ENCODE results near the gene KRT33B.
"Not testable (repeated sequence)": the region's sequence is repeated elsewhere in the genome, so short reads cannot be mapped to it uniquely, and the experiment has no call there.

The KRT33B gene

DNA sequence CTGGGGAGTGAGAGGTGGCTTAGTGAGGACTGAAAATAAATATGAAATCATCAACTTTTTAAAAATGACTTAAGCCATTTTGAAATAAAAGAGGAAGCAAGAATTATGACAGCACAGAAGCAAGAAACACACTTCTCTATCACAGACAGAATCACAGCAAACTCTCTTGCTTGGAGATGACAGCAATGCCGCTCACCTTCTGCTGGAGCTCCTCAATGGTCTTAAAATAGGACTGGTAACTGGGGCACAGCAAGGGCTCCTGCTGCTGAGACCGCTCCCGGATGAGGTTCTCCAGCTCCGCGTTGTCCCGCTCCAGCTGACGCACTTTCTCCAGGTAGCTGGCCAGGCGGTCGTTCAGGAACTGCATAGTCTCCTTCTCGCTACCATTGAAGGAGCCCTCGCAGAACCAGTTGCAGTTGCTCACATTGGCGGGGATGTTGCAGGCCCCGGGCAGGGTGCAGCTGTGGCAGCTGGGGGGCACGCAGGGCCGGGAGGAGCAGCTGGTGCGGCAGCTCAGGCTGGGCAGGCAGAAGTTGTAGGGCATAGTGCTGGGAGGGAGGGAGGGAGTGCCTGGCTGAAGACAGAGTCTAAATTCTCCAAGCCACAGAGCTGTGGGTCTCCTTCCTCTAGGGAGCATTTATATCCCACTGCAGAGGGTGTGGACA, 27.5 kb upstream of the KRT33B start, which contains the start of gene KRT31:
Gene KRT31 (minus strand): TSS at position 613 of the 665 bp plus-strand sequence. CDS start 69 bp downstream, at position 544.
- Histone ChIP-seq H3K79me1 (ENCODE audit: low read length) (no peaks in the 10 kb centered on the region), H3K27me3 (ENCODE audit: insufficient read depth, low read length, poor library complexity) (no peaks in the 10 kb centered on the region), H3K4ac (ENCODE audit: low read depth, low read length) (no peak within 1 kb of the TSS), H3K27ac (ENCODE audit: low read depth, low read length) (no peak within 1 kb of the TSS), H3K56ac (ENCODE audit: low read length) (no peak within 1 kb of the TSS), H3K4me1 (ENCODE audit: control insufficient read depth, low read depth, low read length) (no peaks in the 10 kb centered on the region), H4K5ac (ENCODE audit: low read length) (no peak within 1 kb of the TSS), H4K8ac (ENCODE audit: low read depth, low read length) (no peak within 1 kb of the TSS), H3K18ac (ENCODE audit: low read length) (no peak within 1 kb of the TSS), H2AK5ac (ENCODE audit: low read length) (no peak within 1 kb of the TSS), H2BK5ac (ENCODE audit: low read length) (no peak within 1 kb of the TSS), H3K23ac (ENCODE audit: low read length) (no peak within 1 kb of the TSS), H2BK120ac (ENCODE audit: low read depth, low read length) (no peak within 1 kb of the TSS), H3K9ac (ENCODE audit: low read length) (no peak within 1 kb of the TSS), H3K4me3 (ENCODE audit: low read length) (no peak within 1 kb of the TSS), H3K79me2 (ENCODE audit: control insufficient read depth, insufficient read depth, low read length) (no peaks in the 10 kb centered on the region), H3K4me2 (ENCODE audit: low read length) (no peak within 1 kb of the TSS), H3K36me3 (ENCODE audit: control insufficient read depth, insufficient read depth, low read length) (no peaks in the 10 kb centered on the region), H2BK15ac (replicated peaks; ENCODE audit: low read depth) (no peak within 1 kb of the TSS)
- no peak for DNase-seq
- WGBS (ENCODE audit: extremely low coverage, insufficient coverage, low lambda C conversion rate), result no CpG with 5 or more reads among the region's 16 CpGs

DNA sequence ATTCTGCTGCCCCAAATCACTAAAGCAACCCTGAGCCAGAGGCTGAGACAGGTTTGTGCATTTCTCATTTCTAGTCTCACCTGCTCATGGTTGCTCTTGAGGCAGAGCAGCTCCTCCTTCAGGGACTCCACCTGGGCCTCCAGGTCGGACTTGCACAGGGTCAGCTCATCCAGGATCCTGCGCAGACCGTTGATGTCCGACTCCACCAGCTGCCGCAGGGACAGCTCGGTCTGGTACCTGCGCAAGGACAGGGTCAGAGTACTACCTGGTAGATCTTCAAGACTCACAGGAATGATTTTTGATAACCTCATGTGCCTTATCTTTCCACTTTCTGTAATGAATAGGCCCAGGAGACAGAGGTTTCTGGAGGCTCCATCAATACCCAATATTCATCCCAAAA, 26.7 kb upstream of the KRT33B start:
- H3K4me3 ChIP-seq (ENCODE audit: low read length), result no peak overlapping the region
- no peak overlapping the region for H3K9ac ChIP-seq (ENCODE audit: low read length)
- H2BK120ac ChIP-seq (ENCODE audit: low read depth, low read length), result no peak overlapping the region
- no peak for DNase-seq
- no peak overlapping the region for H4K8ac ChIP-seq (ENCODE audit: low read depth, low read length)
- H4K5ac ChIP-seq (ENCODE audit: low read length), result no peak overlapping the region
- H2BK5ac ChIP-seq (ENCODE audit: low read length), result no peak overlapping the region
- no peaks in the 10 kb centered on the region for H3K27me3 ChIP-seq (ENCODE audit: insufficient read depth, low read length, poor library complexity)
- H3K23ac ChIP-seq (ENCODE audit: low read length), result no peak overlapping the region
- H3K4ac ChIP-seq (ENCODE audit: low read depth, low read length), result no peak overlapping the region
- no peak overlapping the region for H3K27ac ChIP-seq (ENCODE audit: low read depth, low read length)
- no peak overlapping the region for H3K56ac ChIP-seq (ENCODE audit: low read length)
- H3K79me2 ChIP-seq (ENCODE audit: control insufficient read depth, insufficient read depth, low read length), result no peaks in the 10 kb centered on the region
- H3K79me1 ChIP-seq (ENCODE audit: low read length), result no peaks in the 10 kb centered on the region
- no peak overlapping the region for H3K4me2 ChIP-seq (ENCODE audit: low read length)
- H2BK15ac ChIP-seq (replicated peaks; ENCODE audit: low read depth), result no peak overlapping the region
- H3K36me3 ChIP-seq (ENCODE audit: control insufficient read depth, insufficient read depth, low read length), result no peaks in the 10 kb centered on the region
- no peak overlapping the region for H2AK5ac ChIP-seq (ENCODE audit: low read length)
- no peak overlapping the region for H3K18ac ChIP-seq (ENCODE audit: low read length)
- no CpG with 5 or more reads among the region's 7 CpGs for WGBS (ENCODE audit: extremely low coverage, insufficient coverage, low lambda C conversion rate)
- H3K4me1 ChIP-seq (ENCODE audit: control insufficient read depth, low read depth, low read length), result no peaks in the 10 kb centered on the region

DNA sequence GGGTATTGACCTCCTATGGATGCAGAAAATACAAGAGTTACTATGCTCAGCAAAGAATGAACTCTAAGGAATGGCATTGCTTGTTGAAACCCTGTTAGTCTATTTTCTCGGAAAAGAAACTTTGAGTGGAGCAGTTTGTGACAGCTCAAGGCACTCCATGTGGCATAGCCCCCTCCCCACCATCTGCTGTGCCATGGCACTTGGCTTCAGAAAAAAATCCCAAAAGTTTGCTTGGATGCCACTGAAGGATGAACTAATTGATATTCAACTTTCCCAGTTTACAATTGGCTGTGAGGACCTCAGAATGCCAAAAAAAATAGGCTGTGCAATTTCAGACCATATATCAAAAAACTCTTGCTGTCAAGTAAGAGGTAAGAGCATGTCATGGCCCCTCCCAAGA, 26.0 kb upstream of the KRT33B start:
- H2BK5ac ChIP-seq (ENCODE audit: low read length), result no peak overlapping the region
- no peak overlapping the region for H3K9ac ChIP-seq (ENCODE audit: low read length)
- H3K79me2 ChIP-seq (ENCODE audit: control insufficient read depth, insufficient read depth, low read length), result no peaks in the 10 kb centered on the region
- no peak overlapping the region for H4K8ac ChIP-seq (ENCODE audit: low read depth, low read length)
- no peak overlapping the region for H4K5ac ChIP-seq (ENCODE audit: low read length)
- no peak overlapping the region for H3K23ac ChIP-seq (ENCODE audit: low read length)
- H2AK5ac ChIP-seq (ENCODE audit: low read length), result no peak overlapping the region
- H3K4me3 ChIP-seq (ENCODE audit: low read length), result no peak overlapping the region
- H3K79me1 ChIP-seq (ENCODE audit: low read length), result no peaks in the 10 kb centered on the region
- H3K27ac ChIP-seq (ENCODE audit: low read depth, low read length), result no peak overlapping the region
- H2BK120ac ChIP-seq (ENCODE audit: low read depth, low read length), result no peak overlapping the region
- no peak for DNase-seq
- H3K18ac ChIP-seq (ENCODE audit: low read length), result no peak overlapping the region
- no peaks in the 10 kb centered on the region for H3K27me3 ChIP-seq (ENCODE audit: insufficient read depth, low read length, poor library complexity)
- no peak overlapping the region for H3K4ac ChIP-seq (ENCODE audit: low read depth, low read length)
- no peaks in the 10 kb centered on the region for H3K4me1 ChIP-seq (ENCODE audit: control insufficient read depth, low read depth, low read length)
- H3K4me2 ChIP-seq (ENCODE audit: low read length), result no peak overlapping the region
- no peaks in the 10 kb centered on the region for H3K36me3 ChIP-seq (ENCODE audit: control insufficient read depth, insufficient read depth, low read length)
- H3K56ac ChIP-seq (ENCODE audit: low read length), result no peak overlapping the region
- no CpG with 5 or more reads among the region's 1 CpG for WGBS (ENCODE audit: extremely low coverage, insufficient coverage, low lambda C conversion rate)
- no peak overlapping the region for H2BK15ac ChIP-seq (replicated peaks; ENCODE audit: low read depth)

DNA sequence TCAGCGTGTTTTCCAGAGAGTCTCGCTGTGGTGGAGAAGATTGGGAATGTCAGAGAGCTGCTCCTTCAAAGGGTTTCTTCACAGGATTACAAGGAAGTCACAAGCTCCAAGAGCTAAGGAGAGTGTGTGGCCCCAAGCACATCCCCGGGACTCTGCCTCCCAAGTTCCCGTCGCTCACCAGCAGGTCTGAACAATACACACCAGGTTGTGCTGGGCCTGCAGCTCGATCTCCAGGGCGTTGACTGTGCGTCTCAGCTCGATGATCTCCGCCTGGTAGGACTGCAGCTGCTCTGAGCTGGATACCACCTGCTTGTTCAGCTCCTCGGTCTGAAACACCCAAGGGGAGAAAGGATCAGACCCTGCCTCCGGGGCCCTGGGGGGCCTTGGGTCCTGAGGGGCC, 25.4 kb upstream of the KRT33B start:
- not testable (repeated sequence) for H3K4me2 ChIP-seq (ENCODE audit: low read length)

DNA sequence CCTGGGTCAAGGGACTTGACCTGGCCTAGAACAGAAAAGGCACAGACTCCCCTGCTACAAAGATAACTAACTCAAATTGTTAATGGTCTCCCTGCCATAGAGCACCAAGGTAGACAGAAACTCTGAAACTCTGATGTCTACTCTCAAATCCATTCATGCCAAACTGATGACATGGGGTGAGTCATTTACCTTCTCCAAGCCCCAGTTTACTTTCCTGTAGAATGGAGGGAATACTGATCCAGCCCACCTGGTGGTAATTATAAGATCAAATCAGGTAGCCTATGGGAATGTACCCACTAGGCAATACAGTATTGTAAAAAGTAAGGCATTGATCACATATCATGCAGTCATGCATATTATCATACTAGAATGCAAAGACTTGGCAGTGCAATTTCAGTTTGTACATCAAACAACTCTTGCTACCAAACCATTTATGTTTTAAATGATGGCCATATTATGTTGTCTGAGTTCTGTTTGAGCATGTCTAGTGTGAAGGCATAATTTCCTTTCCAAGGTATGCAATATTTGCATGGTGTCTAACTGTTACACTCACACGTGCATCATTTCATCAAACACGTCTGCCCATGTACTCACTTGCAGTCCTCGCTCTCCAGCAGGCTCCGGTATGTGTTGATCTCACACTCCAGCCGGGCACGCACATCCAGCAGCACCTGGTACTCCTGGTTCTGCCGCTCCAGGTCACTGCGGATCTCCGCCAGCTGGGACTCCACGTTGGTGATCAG, 24.8 kb upstream of the KRT33B start:
- no peak for DNase-seq
- no peak overlapping the region for H2BK15ac ChIP-seq (replicated peaks; ENCODE audit: low read depth)
- WGBS (ENCODE audit: extremely low coverage, insufficient coverage, low lambda C conversion rate), result no CpG with 5 or more reads among the region's 10 CpGs

More for the DNA sequence above, 25.4 kb upstream of the KRT33B start:
- not testable (repeated sequence) for H3K27ac ChIP-seq (ENCODE audit: low read depth, low read length); H3K4ac ChIP-seq (ENCODE audit: low read depth, low read length); H3K56ac ChIP-seq (ENCODE audit: low read length); H2BK5ac ChIP-seq (ENCODE audit: low read length); H2BK120ac ChIP-seq (ENCODE audit: low read depth, low read length); H2AK5ac ChIP-seq (ENCODE audit: low read length); H3K79me1 ChIP-seq (ENCODE audit: low read length); DNase-seq; H4K5ac ChIP-seq (ENCODE audit: low read length); H3K27me3 ChIP-seq (ENCODE audit: insufficient read depth, low read length, poor library complexity); H3K9ac ChIP-seq (ENCODE audit: low read length); H4K8ac ChIP-seq (ENCODE audit: low read depth, low read length); H3K79me2 ChIP-seq (ENCODE audit: control insufficient read depth, insufficient read depth, low read length); H3K36me3 ChIP-seq (ENCODE audit: control insufficient read depth, insufficient read depth, low read length); H2BK15ac ChIP-seq (replicated peaks; ENCODE audit: low read depth); H3K23ac ChIP-seq (ENCODE audit: low read length); H3K4me3 ChIP-seq (ENCODE audit: low read length); H3K4me1 ChIP-seq (ENCODE audit: control insufficient read depth, low read depth, low read length); H3K18ac ChIP-seq (ENCODE audit: low read length)
- no CpG with 5 or more reads among the region's 12 CpGs for WGBS (ENCODE audit: extremely low coverage, insufficient coverage, low lambda C conversion rate)

More for the DNA sequence above, 24.8 kb upstream of the KRT33B start:
- Histone ChIP-seq H3K56ac (ENCODE audit: low read length) (no peak overlapping the region), H4K5ac (ENCODE audit: low read length) (no peak overlapping the region), H3K4me1 (ENCODE audit: control insufficient read depth, low read depth, low read length) (no peaks in the 10 kb centered on the region), H3K4me2 (ENCODE audit: low read length) (no peak overlapping the region), H3K36me3 (ENCODE audit: control insufficient read depth, insufficient read depth, low read length) (no peaks in the 10 kb centered on the region), H4K8ac (ENCODE audit: low read depth, low read length) (no peak overlapping the region), H3K4me3 (ENCODE audit: low read length) (no peak overlapping the region), H3K4ac (ENCODE audit: low read depth, low read length) (no peak overlapping the region), H3K18ac (ENCODE audit: low read length) (no peak overlapping the region), H2AK5ac (ENCODE audit: low read length) (no peak overlapping the region), H2BK5ac (ENCODE audit: low read length) (no peak overlapping the region), H3K27me3 (ENCODE audit: insufficient read depth, low read length, poor library complexity) (no peaks in the 10 kb centered on the region), H3K9ac (ENCODE audit: low read length) (no peak overlapping the region), H2BK120ac (ENCODE audit: low read depth, low read length) (no peak overlapping the region), H3K23ac (ENCODE audit: low read length) (no peak overlapping the region), H3K79me1 (ENCODE audit: low read length) (no peaks in the 10 kb centered on the region), H3K27ac (ENCODE audit: low read depth, low read length) (no peak overlapping the region), H3K79me2 (ENCODE audit: control insufficient read depth, insufficient read depth, low read length) (no peaks in the 10 kb centered on the region)
